ENCODE measurements around the gene GPR158. TPM values are rescaled to one million over a fixed set of nuclear protein-coding genes. Genes with fewer than 3 reads are reported as not detected.

GPR158 gene
- not detected for total RNA-seq
- polyA plus RNA-seq, result not detected

- DNase-seq, result peak in 2 of 3 donors; percentile 26 to 59
- H3K9me3 ChIP-seq (ENCODE audit: control insufficient read depth in 2 of 2, low read length in 2 of 2), result no peaks in the 10 kb centered on the region
- Mint-ChIP-seq H3K36me3 (no peaks in the 10 kb centered on the region), H3K27ac (no peak within 1 kb of the TSS), H3K9me3 (peaks cover 0 to 8% (median 2%) of the 10 kb centered on the region in 7 donors), H3K4me3 (peak within 1 kb of the TSS in 1 of 4 donors; percentile 17), H3K27me3 (peaks cover 46% of the 10 kb centered on the region), H3K4me1 (peaks cover 0 to 6% (median 4%) of the 10 kb centered on the region in 4 donors)
- no peak for ATAC-seq (ENCODE audit: low read depth in 2 of 2)
- H3K4me1 ChIP-seq (ENCODE audit: control insufficient read depth, insufficient read depth, low read length, poor library complexity, severe bottlenecking), result no peaks in the 10 kb centered on the region
- no peaks in the 10 kb centered on the region for H3K36me3 ChIP-seq (ENCODE audit: control insufficient read depth, insufficient read depth, low read length)
- H3K27ac ChIP-seq (ENCODE audit: insufficient read depth, low read length, poor library complexity, severe bottlenecking), result no peak within 1 kb of the TSS
- no peak within 1 kb of the TSS for H3K4me3 ChIP-seq (ENCODE audit: low read depth, low read length)
- peaks cover 25% of the 10 kb centered on the region for H3K27me3 ChIP-seq (ENCODE audit: control insufficient read depth, insufficient read depth, low read length)
These were observed at the start of gene GPR158 for GRCh38 chr10:25174461-25175230. Gene GPR158 (plus strand): TSS chr10:25175001. CDS start chr10:25175421, 420 bp downstream.

- H3K36me3 Mint-ChIP-seq, result no peaks in the 10 kb centered on the region
- DNase-seq (no peak), ATAC-seq (ENCODE audit: low read depth in 2 of 2) (no peak)
- H3K4me3 Mint-ChIP-seq, result no peak overlapping the region
- Histone ChIP-seq H3K27ac (ENCODE audit: insufficient read depth, low read length, poor library complexity, severe bottlenecking) (no peak overlapping the region), H3K36me3 (ENCODE audit: control insufficient read depth, insufficient read depth, low read length) (no peaks in the 10 kb centered on the region), H3K9me3 (ENCODE audit: control insufficient read depth in 2 of 2, low read length in 2 of 2) (no peaks in the 10 kb centered on the region), H3K27me3 (ENCODE audit: control insufficient read depth, insufficient read depth, low read length) (no peaks in the 10 kb centered on the region), H3K4me1 (ENCODE audit: control insufficient read depth, insufficient read depth, low read length, poor library complexity, severe bottlenecking) (no peaks in the 10 kb centered on the region), H3K4me3 (ENCODE audit: low read depth, low read length) (no peak overlapping the region)
- peaks cover 0 to 6% (median 2%) of the 10 kb centered on the region in 7 donors for H3K9me3 Mint-ChIP-seq
- H3K27ac Mint-ChIP-seq, result no peak overlapping the region
- H3K4me1 Mint-ChIP-seq, result no peaks in the 10 kb centered on the region
- no peaks in the 10 kb centered on the region for H3K27me3 Mint-ChIP-seq
These were observed 49.6 kb upstream of the GPR158 start for GRCh38 chr10:25125201-25125611.

- Histone ChIP-seq H3K36me3 (ENCODE audit: control insufficient read depth, insufficient read depth, low read length) (no peaks in the 10 kb centered on the region), H3K4me1 (ENCODE audit: control insufficient read depth, insufficient read depth, low read length, poor library complexity, severe bottlenecking) (no peaks in the 10 kb centered on the region), H3K27ac (ENCODE audit: insufficient read depth, low read length, poor library complexity, severe bottlenecking) (no peak overlapping the region), H3K4me3 (ENCODE audit: low read depth, low read length) (no peak overlapping the region), H3K9me3 (ENCODE audit: control insufficient read depth in 2 of 2, low read length in 2 of 2) (no peaks in the 10 kb centered on the region), H3K27me3 (ENCODE audit: control insufficient read depth, insufficient read depth, low read length) (no peaks in the 10 kb centered on the region)
- no peak overlapping the region for H3K4me3 Mint-ChIP-seq
- H3K27me3 Mint-ChIP-seq, result no peaks in the 10 kb centered on the region
- no peaks in the 10 kb centered on the region for H3K36me3 Mint-ChIP-seq
- no peaks in the 10 kb centered on the region for H3K4me1 Mint-ChIP-seq
- no peak overlapping the region for H3K27ac Mint-ChIP-seq
- ATAC-seq (ENCODE audit: low read depth in 2 of 2) (no peak), DNase-seq (no peak)
- peaks cover 2 to 9% (median 6%) of the 10 kb centered on the region in 7 donors for H3K9me3 Mint-ChIP-seq
These were observed 45.2 kb upstream of the GPR158 start for GRCh38 chr10:25129592-25129991.

- ATAC-seq (ENCODE audit: low read depth in 2 of 2), result no peak
- H3K9me3 ChIP-seq (ENCODE audit: control insufficient read depth in 2 of 2, low read length in 2 of 2), result no peaks in the 10 kb centered on the region
- Mint-ChIP-seq H3K27me3 (no peaks in the 10 kb centered on the region), H3K4me3 (no peak overlapping the region), H3K4me1 (no peaks in the 10 kb centered on the region), H3K36me3 (no peaks in the 10 kb centered on the region), H3K9me3 (peaks cover 5 to 15% (median 8%) of the 10 kb centered on the region in 7 donors), H3K27ac (no peak overlapping the region)
- no peak overlapping the region for H3K4me3 ChIP-seq (ENCODE audit: low read depth, low read length)
- no peaks in the 10 kb centered on the region for H3K4me1 ChIP-seq (ENCODE audit: control insufficient read depth, insufficient read depth, low read length, poor library complexity, severe bottlenecking)
- H3K27ac ChIP-seq (ENCODE audit: insufficient read depth, low read length, poor library complexity, severe bottlenecking), result no peak overlapping the region
- H3K36me3 ChIP-seq (ENCODE audit: control insufficient read depth, insufficient read depth, low read length), result no peaks in the 10 kb centered on the region
- DNase-seq, result no peak
- H3K27me3 ChIP-seq (ENCODE audit: control insufficient read depth, insufficient read depth, low read length), result no peaks in the 10 kb centered on the region
These were observed 43.9 kb upstream of the GPR158 start for GRCh38 chr10:25130906-25131305.

GRCh38 chr10:25142116-25142864 lies 32.5 kb upstream of the GPR158 start:
- no peaks in the 10 kb centered on the region for H3K27me3 ChIP-seq (ENCODE audit: control insufficient read depth, insufficient read depth, low read length)
- Mint-ChIP-seq H3K4me1 (no peaks in the 10 kb centered on the region), H3K4me3 (no peak overlapping the region), H3K9me3 (peaks cover 0 to 9% (median 2%) of the 10 kb centered on the region in 7 donors), H3K27ac (no peak overlapping the region), H3K27me3 (no peaks in the 10 kb centered on the region), H3K36me3 (no peaks in the 10 kb centered on the region)
- H3K4me1 ChIP-seq (ENCODE audit: control insufficient read depth, insufficient read depth, low read length, poor library complexity, severe bottlenecking), result no peaks in the 10 kb centered on the region
- ATAC-seq (ENCODE audit: low read depth in 2 of 2) (no peak), DNase-seq (no peak)
- H3K36me3 ChIP-seq (ENCODE audit: control insufficient read depth, insufficient read depth, low read length), result no peaks in the 10 kb centered on the region
- H3K27ac ChIP-seq (ENCODE audit: insufficient read depth, low read length, poor library complexity, severe bottlenecking), result no peak overlapping the region
- H3K9me3 ChIP-seq (ENCODE audit: control insufficient read depth in 2 of 2, low read length in 2 of 2), result no peaks in the 10 kb centered on the region
- H3K4me3 ChIP-seq (ENCODE audit: low read depth, low read length), result no peak overlapping the region

- Histone ChIP-seq H3K27me3 (ENCODE audit: control insufficient read depth, insufficient read depth, low read length) (no peaks in the 10 kb centered on the region), H3K4me3 (ENCODE audit: low read depth, low read length) (no peak overlapping the region), H3K36me3 (ENCODE audit: control insufficient read depth, insufficient read depth, low read length) (no peaks in the 10 kb centered on the region), H3K4me1 (ENCODE audit: control insufficient read depth, insufficient read depth, low read length, poor library complexity, severe bottlenecking) (no peaks in the 10 kb centered on the region), H3K27ac (ENCODE audit: insufficient read depth, low read length, poor library complexity, severe bottlenecking) (no peak overlapping the region), H3K9me3 (ENCODE audit: control insufficient read depth in 2 of 2, low read length in 2 of 2) (no peaks in the 10 kb centered on the region)
- DNase-seq (no peak), ATAC-seq (ENCODE audit: low read depth in 2 of 2) (no peak)
- Mint-ChIP-seq H3K9me3 (peaks cover 0 to 6% (median 0%) of the 10 kb centered on the region in 7 donors), H3K36me3 (no peaks in the 10 kb centered on the region), H3K4me1 (no peaks in the 10 kb centered on the region), H3K27me3 (no peaks in the 10 kb centered on the region), H3K4me3 (no peak overlapping the region), H3K27ac (no peak overlapping the region)
These were observed 17.2 kb upstream of the GPR158 start for GRCh38 chr10:25157650-25158049.

GRCh38 chr10:25159591-25159990 lies 15.2 kb upstream of the GPR158 start:
- ATAC-seq (ENCODE audit: low read depth in 2 of 2), result no peak
- no peaks in the 10 kb centered on the region for H3K4me1 ChIP-seq (ENCODE audit: control insufficient read depth, insufficient read depth, low read length, poor library complexity, severe bottlenecking)
- Mint-ChIP-seq H3K27me3 (no peaks in the 10 kb centered on the region), H3K36me3 (no peaks in the 10 kb centered on the region), H3K4me3 (no peak overlapping the region), H3K27ac (no peak overlapping the region), H3K9me3 (peaks cover 0 to 6% (median 0%) of the 10 kb centered on the region in 7 donors), H3K4me1 (no peaks in the 10 kb centered on the region)
- H3K27ac ChIP-seq (ENCODE audit: insufficient read depth, low read length, poor library complexity, severe bottlenecking), result no peak overlapping the region
- no peaks in the 10 kb centered on the region for H3K27me3 ChIP-seq (ENCODE audit: control insufficient read depth, insufficient read depth, low read length)
- no peak for DNase-seq
- no peaks in the 10 kb centered on the region for H3K36me3 ChIP-seq (ENCODE audit: control insufficient read depth, insufficient read depth, low read length)
- no peaks in the 10 kb centered on the region for H3K9me3 ChIP-seq (ENCODE audit: control insufficient read depth in 2 of 2, low read length in 2 of 2)
- H3K4me3 ChIP-seq (ENCODE audit: low read depth, low read length), result no peak overlapping the region

Measured in CD4-positive, CD25-positive, alpha-beta regulatory T cell (primary cell).